ENCODE data around the gene TCEA2.
A peak's percentile ranks its signal among the peaks of the same experiment; 100 is the strongest.

Gene TCEA2

DNA sequence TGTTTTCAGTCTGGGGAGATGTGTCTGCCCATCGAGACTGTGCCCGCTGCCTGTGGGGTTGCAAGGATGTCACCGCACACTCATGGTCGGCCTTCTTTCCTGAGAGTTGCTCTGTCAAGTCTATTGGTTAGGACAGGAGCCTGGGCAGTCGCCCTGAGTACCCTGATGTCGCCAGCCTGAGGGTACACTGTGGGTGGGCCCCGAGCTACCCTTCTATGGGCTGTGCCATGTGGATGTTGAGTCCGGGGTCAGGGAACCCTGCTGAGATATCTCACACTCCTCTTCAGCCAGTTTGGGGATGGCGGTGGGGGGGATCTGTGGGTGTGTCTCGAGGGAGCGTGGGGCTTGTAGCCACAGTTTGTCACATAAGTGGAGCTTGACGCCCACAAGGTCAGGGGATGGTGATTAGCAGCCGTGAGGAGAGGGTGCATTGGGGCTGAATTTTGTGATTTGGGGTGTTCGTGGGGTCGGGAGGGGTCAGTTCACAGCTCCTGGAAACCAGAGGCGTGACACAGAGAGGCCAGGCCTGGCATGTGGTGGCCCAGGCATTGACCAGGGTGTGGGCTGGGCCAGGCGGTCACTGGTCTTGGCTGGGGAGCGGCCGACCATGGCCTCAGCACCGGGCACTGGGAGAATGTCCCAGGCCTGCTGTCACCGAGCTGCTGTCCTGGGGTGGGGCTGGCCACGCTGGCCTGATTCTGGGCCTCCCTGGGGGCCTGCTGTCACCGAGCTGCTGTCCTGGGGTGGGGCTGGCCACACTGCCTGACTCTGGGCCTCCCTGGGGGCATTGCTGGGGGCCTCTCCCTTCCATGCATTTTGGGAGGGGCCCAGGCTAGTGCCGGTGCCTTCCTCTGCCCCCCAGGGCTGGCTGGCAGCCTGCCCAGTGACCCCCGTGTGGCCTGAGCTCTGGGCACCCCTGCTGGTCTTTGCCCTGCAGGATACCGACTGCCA lies 46.0 kb downstream of the TCEA2 start:
- FAIRE-seq (no peak), DNase-seq (ENCODE audit: insufficient read length, low spot score) (no peak)
- TF ChIP-seq, protein P1, sequence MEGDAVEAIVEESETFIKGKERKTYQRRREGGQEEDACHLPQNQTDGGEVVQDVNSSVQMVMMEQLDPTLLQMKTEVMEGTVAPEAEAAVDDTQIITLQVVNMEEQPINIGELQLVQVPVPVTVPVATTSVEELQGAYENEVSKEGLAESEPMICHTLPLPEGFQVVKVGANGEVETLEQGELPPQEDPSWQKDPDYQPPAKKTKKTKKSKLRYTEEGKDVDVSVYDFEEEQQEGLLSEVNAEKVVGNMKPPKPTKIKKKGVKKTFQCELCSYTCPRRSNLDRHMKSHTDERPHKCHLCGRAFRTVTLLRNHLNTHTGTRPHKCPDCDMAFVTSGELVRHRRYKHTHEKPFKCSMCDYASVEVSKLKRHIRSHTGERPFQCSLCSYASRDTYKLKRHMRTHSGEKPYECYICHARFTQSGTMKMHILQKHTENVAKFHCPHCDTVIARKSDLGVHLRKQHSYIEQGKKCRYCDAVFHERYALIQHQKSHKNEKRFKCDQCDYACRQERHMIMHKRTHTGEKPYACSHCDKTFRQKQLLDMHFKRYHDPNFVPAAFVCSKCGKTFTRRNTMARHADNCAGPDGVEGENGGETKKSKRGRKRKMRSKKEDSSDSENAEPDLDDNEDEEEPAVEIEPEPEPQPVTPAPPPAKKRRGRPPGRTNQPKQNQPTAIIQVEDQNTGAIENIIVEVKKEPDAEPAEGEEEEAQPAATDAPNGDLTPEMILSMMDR (IDR thresholded peaks at IDR 0.05; ENCODE audit: insufficient read depth, missing control alignments), result no peak

DNA sequence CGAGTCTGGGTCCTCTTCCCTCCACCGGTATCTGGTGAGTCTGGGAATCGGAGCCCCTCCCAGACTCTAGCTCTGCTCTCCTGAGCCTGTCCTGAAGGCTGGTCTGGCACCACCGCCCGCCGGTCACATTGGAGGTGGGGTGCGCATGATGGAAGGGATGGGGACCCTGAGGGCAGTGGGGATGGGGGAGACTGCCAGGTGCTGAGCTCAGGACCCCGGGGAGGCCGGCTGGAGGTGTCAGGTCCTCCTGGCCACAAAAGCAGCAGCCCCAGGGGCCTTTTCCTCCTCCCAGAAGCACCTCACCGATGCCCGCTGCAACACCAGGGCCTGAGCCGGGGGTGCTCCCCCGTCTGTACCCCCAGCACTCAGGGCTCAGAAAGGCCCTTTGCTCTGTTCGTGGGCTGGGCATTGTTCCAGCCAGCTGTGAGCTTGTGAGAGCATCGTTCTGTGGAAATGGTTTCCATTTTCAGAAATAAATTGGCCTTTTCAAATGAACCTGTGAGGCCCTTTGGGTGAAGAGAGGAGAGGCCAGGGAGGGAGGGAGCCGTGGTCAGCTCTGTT lies 46.9 kb downstream of the TCEA2 start:
- FAIRE-seq, result no peak
- TF ChIP-seq, protein P1 (IDR thresholded peaks at IDR 0.05; ENCODE audit: insufficient read depth, missing control alignments), result no peak
- no peak for DNase-seq (ENCODE audit: insufficient read length, low spot score)

DNA sequence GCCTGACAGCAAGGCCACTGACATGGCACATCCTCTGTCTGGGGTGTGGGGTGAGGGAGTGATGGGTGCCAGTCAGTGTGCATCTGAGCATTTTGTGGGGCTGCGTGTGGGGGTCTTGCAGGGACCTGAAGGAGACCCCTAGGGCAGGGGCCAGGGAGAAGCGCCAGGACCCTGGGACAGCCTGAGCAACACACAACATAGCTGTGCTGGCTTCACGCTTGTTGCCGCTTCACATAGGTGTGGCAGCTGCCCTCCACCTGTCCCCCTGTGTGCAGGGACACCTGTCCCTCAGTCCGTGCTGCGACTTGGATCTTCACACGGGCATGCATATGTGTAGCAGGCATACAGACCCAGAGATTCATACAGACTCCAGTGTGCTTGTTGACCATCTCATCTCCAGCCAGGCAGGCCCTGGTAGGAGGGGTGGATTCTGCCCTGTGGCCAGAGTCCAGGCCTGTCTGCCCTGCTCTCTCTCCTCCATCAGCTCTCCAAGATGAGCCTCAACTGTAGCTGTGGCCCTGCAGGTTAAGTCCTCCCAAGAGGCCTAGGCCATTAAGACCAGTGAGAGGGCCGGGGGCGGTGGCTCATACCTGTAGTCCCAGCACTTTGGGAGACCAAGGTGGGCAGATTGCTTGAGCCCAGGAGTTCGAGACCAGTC lies 47.5 kb downstream of the TCEA2 start:
- DNase-seq (ENCODE audit: insufficient read length, low spot score) (no peak), FAIRE-seq (no peak)
- TF ChIP-seq, protein P1 (IDR thresholded peaks at IDR 0.05; ENCODE audit: insufficient read depth, missing control alignments), result no peak

DNA sequence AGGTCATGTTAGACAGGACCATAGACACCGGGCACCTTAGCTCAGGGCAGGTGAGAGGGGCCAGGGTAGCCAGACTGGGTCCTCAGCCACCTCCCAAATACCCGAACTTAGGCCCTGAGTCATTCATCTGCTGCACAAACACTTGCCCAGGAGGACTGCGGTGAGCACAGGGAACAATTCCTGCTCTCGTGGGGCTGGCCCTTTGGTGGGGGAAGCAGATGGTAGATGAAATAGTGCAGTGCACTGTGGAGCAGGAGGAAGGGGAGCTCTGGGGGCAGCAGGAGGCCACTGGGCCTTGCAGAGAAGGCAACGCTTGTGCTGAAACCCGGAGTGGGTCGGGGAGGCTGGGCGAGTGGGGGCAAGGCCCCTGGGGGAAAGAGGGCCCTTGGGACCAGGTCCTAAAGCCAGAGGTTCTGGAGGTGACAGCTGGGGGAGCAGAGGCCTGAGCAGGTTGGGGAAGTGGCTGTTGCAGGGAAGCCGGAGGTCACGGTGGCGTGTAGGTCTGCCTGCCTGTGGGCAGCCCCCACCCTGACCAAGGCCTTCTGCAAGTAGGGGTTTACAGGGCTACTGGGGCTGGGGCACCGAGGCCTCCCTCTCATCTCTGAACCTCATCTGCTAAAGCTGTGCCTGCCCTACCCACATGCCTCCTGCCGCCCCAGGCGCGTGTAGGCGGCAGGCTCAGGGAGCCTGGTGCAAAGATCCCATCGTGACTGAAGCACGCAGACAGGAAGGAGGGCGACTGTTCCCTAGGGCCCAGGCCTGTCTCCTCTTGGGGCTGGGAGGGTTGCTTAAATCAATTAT lies 49.0 kb downstream of the TCEA2 start:
- no peak for FAIRE-seq
- peak; percentile 46 for DNase-seq (ENCODE audit: insufficient read length, low spot score)
- TF ChIP-seq, protein P1 (IDR thresholded peaks at IDR 0.05; ENCODE audit: insufficient read depth, missing control alignments), result no peak

DNA sequence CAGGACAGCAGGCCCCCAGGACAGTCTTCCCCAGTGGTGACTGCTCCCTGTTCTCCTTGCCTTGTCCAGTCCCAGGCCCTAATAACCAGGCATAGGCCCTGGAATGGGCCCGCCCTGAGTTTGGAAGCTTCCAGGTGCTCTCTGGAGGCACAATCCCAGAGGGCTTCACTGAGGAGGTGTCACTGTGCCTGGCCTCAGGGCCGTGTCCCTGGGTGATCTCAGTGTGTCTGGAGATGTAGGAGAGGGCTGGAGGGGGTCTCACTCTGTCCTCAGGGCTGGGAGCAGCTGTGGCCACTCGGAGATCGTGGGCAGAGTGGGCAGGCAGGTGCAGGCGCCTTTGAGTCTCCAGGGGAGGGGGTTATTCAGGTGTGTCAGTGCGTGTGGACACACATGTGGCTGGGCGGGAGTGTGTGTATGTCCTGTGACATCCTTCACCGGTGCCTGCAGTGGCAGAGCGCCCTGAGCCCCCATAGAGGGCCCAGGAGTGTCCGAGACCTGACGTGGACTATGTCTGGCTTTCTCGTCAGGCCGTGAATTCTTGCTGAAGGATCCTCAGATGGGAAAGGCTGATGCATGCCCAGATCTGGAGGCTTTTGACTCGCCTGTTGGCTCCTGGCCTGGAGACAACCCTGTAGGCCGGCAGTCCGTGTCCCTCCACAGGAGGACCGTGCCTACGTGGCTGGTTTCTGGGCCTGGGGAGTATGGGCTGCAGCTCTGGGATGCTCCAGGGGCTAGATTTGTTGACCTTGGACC lies 49.9 kb downstream of the TCEA2 start:
- TF ChIP-seq, protein P1 (IDR thresholded peaks at IDR 0.05; ENCODE audit: insufficient read depth, missing control alignments), result no peak
- no peak for FAIRE-seq
- DNase-seq (ENCODE audit: insufficient read length, low spot score), result no peak

DNA sequence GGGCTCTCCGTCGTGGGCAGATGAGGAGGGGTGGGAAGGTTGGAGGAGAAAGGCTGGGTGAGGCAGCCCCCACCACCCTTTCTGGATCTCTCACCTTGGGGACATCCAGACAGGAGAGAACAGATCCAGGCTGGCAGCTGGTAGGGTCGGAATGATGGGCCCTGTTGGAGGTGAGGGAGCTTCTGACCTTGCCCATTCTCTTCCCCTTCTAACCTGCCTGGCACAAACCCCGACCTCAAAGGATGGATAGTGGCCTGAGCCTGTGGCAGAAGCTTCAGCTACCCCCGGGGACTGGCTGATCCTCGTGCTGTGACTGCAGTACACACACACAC lies 50.4 kb downstream of the TCEA2 start:
- FAIRE-seq (no peak), DNase-seq (ENCODE audit: insufficient read length, low spot score) (no peak)
- TF ChIP-seq, protein P1 (IDR thresholded peaks at IDR 0.05; ENCODE audit: insufficient read depth, missing control alignments), result no peak

Data from D721Med (cell line).